HepG2 (cell line): ENCODE data around the gene GDF15. TPM values are rescaled to one million over a fixed set of nuclear protein-coding genes. Genes with fewer than 3 reads are reported as not detected.

ENCODE experiments used
- CBX5 ChIP-seq: sonication (generic); formaldehyde crosslinking; IDR thresholded peaks from 2 replicates; pipeline ENCODE4 v1.4.0; 2020; ENCODE audit warnings: missing genetic modification reagents, borderline replicate concordance
- CHD2 ChIP-seq: IDR thresholded peaks from 2 replicates; pipeline ENCODE4 v1.6.1; 2011; ENCODE audit warnings: low read depth, low read length, improper control_type of control experiment
- DMTF1 ChIP-seq: sonication (generic); formaldehyde crosslinking; IDR thresholded peaks from 2 replicates; pipeline ENCODE4 v1.4.0; 2020; ENCODE audit warnings: mild to moderate bottlenecking, missing genetic modification reagents
- FOXO4 ChIP-seq: sonication (generic); formaldehyde crosslinking; conservative IDR thresholded peaks from 2 replicates; pipeline ENCODE4 v1.8.1; 2023; ENCODE audit warnings: missing genetic modification reagents
- GABPB1 ChIP-seq: IDR thresholded peaks from 2 replicates; pipeline ENCODE4 v1.6.1; 2016; ENCODE audit warnings: mild to moderate bottlenecking, missing genetic modification reagents, moderate library complexity, missing compliant biosample characterization
- HNF1B ChIP-seq: sonication (generic); formaldehyde crosslinking; IDR thresholded peaks from 2 replicates; pipeline ENCODE4 v1.5.1; 2020; ENCODE audit warnings: mild to moderate bottlenecking, moderate library complexity, missing genetic modification reagents
- IRF9 ChIP-seq: sonication (generic); formaldehyde crosslinking; IDR thresholded peaks from 2 replicates; pipeline ENCODE4 v1.8.0; 2022; ENCODE audit warnings: missing genetic modification reagents, mild to moderate bottlenecking, borderline replicate concordance
- KLF15 ChIP-seq: sonication (generic); formaldehyde crosslinking; IDR thresholded peaks from 2 replicates; pipeline ENCODE4 v1.8.1; 2023; ENCODE audit warnings: borderline replicate concordance, mild to moderate bottlenecking, inconsistent platforms, missing genetic modification reagents, mixed read lengths
- MXI1 ChIP-seq: IDR thresholded peaks from 3 replicates; pipeline ENCODE4 v1.6.1; 2012; ENCODE audit warnings: low read depth, low read length, inconsistent platforms, borderline replicate concordance
- NCOR1 ChIP-seq: fragments of 200-600 bp; sonication (generic); IDR thresholded peaks from 2 replicates; pipeline ENCODE4 v1.7.0; 2017; ENCODE audit warnings: antibody characterized with exemption, low read length, borderline replicate concordance
- SALL1 ChIP-seq: sonication (generic); formaldehyde crosslinking; IDR thresholded peaks from 2 replicates; pipeline ENCODE4 v1.8.0; 2022; ENCODE audit warnings: mild to moderate bottlenecking, missing genetic modification reagents
- SSRP1 ChIP-seq: IDR thresholded peaks from 2 replicates; pipeline ENCODE4 v1.6.1; 2016; ENCODE audit warnings: control low read depth
- TAF1 ChIP-seq: sonication (generic); formaldehyde crosslinking; IDR thresholded peaks from 2 replicates; pipeline ENCODE4 v1.4.0; 2020; ENCODE audit warnings: missing genetic modification reagents
- ZNF143 ChIP-seq: sonication (generic); formaldehyde crosslinking; IDR thresholded peaks from 2 replicates; pipeline ENCODE4 v1.4.0; 2020; ENCODE audit warnings: missing genetic modification reagents
- ZNF180 ChIP-seq: sonication (generic); formaldehyde crosslinking; IDR thresholded peaks from 2 replicates; pipeline ENCODE4 v1.4.0; 2020; ENCODE audit warnings: low read depth, missing genetic modification reagents, borderline replicate concordance
- ZNF205 ChIP-seq: IDR thresholded peaks from 2 replicates; pipeline ENCODE4 v1.6.1; 2018; ENCODE audit warnings: missing biosample characterization, missing genetic modification reagents
- ZNF337 ChIP-seq: sonication (generic); formaldehyde crosslinking; IDR thresholded peaks from 2 replicates; pipeline ENCODE4 v1.5.1; 2020; ENCODE audit warnings: missing genetic modification reagents, low read depth, mild to moderate bottlenecking, borderline replicate concordance
- ZNF530 ChIP-seq: sonication (generic); formaldehyde crosslinking; IDR thresholded peaks from 2 replicates; pipeline ENCODE4 v1.5.0; 2020; ENCODE audit warnings: low read depth, mild to moderate bottlenecking, missing genetic modification reagents
- ZNF557 ChIP-seq: sonication (generic); formaldehyde crosslinking; IDR thresholded peaks from 2 replicates; pipeline ENCODE4 v1.4.0; 2020; ENCODE audit warnings: missing genetic modification reagents
- ZNF574 ChIP-seq: sonication (generic); formaldehyde crosslinking; IDR thresholded peaks from 2 replicates; pipeline ENCODE4 v1.4.0; 2020; ENCODE audit warnings: missing genetic modification reagents
- ZNF607 ChIP-seq: sonication (generic); formaldehyde crosslinking; IDR thresholded peaks from 2 replicates; pipeline ENCODE4 v1.5.1; 2020; ENCODE audit warnings: missing genetic modification reagents, mild to moderate bottlenecking, borderline replicate concordance
- polyA plus RNA-seq, 8 experiments: library from polyadenylated mRNA; depleted of rRNA in 3 of 8; stranded (reverse) in 7 of 8; unstranded in 1 of 8; fragments of >200 nt; fragmentation: Illumina TruSeq in 4 of 8; extraction: Trizol in 4 of 8; gene quantifications; 2 replicates each; pipeline versions ENCODE4 v1.2.1 to v1.2.3, GENCODE V29; 2011 to 2016; ENCODE audit warnings: low read depth in 4 of 8, missing spikeins in 1 of 8, mixed read lengths in 1 of 8; ENCODE audit not compliant: insufficient read depth in 1 of 8
- total RNA-seq, 5 experiments: library from RNA; depleted of rRNA; stranded (reverse); fragments of >200 nt; fragmentation: Illumina TruSeq; extraction: Trizol; gene quantifications; 2 replicates each; pipeline ENCODE4 v1.2.3, GENCODE V29; 2016; ENCODE audit warnings: low read depth in 1 of 5

The GDF15 gene
- total and polyA plus RNA-seq, 2 of the 13 experiments (the other 11 are each of a cell fraction or from before 2014, with no cell fraction given) = 146 to 422 TPM

GRCh38 chr19:18438331-18439024 lies 52.5 kb downstream of the GDF15 start (continued):
- peak; percentile 49; the same call in 1 of the 2 replicates for TF ChIP-seq ZNF574 (CRISPR knock-in tag)
- TF ChIP-seq DMTF1 = no peak
- no peak for TF ChIP-seq KLF15 (CRISPR knock-in tag)
- no peak for TF ChIP-seq FOXO4 (CRISPR knock-in tag)
- TF ChIP-seq ZNF337 = no peak
- TF ChIP-seq ZNF180 = no peak
- no peak; the same call in 1 of the 2 replicates for TF ChIP-seq ZNF607 (CRISPR knock-in tag)
- TF ChIP-seq ZNF530 (CRISPR knock-in tag) = no peak
- TF ChIP-seq ZNF143 = no peak
- TF ChIP-seq ZNF205 (CRISPR knock-in tag) = no peak
- no peak for TF ChIP-seq TAF1 (CRISPR knock-in tag)
- no peak for TF ChIP-seq NCOR1
- no peak for TF ChIP-seq GABPB1 (CRISPR knock-in tag)
- no peak for TF ChIP-seq ZNF557 (CRISPR knock-in tag)
- TF ChIP-seq CBX5 (CRISPR knock-in tag) = no peak
- TF ChIP-seq SSRP1 (CRISPR knock-in tag) = no peak
- TF ChIP-seq CHD2 = no peak
- no peak for TF ChIP-seq IRF9 (CRISPR knock-in tag)
- TF ChIP-seq SALL1 = no peak; the same call in 1 of the 2 replicates
- no peak; the same call in 1 of the 2 replicates for TF ChIP-seq HNF1B
- TF ChIP-seq MXI1 = no peak
